Kidney epithelial cell (primary cell): Measurements from ENCODE around the gene RASGRP1. TPM values are rescaled to one million over a fixed set of nuclear protein-coding genes. Genes with fewer than 3 reads are reported as not detected.

ENCODE experiments used
- DNase-seq: peaks from one replicate; pipeline ENCODE4 v3.0.0-alpha.2; 2010; ENCODE audit warnings: low read depth
- H3K27me3 ChIP-seq: 2 replicates; pipeline ENCODE4 v1.6.0; 2011; ENCODE audit warnings: low read length; ENCODE audit not compliant: control insufficient read depth, insufficient read depth
- H3K36me3 ChIP-seq: 2 replicates; pipeline ENCODE4 v1.5.1; 2011; ENCODE audit warnings: low read length; ENCODE audit not compliant: control insufficient read depth, insufficient read depth
- H3K4me3 ChIP-seq: 2 replicates; pipeline ENCODE4 v1.5.1; 2011; ENCODE audit warnings: low read depth, mild to moderate bottlenecking, control low read depth, low read length
- CTCF ChIP-seq: IDR thresholded peaks from 2 replicates; pipeline ENCODE4 v1.5.1; 2011; ENCODE audit warnings: mild to moderate bottlenecking, moderate library complexity, low read length, control low read depth, inconsistent platforms; ENCODE audit not compliant: insufficient read depth, poor library complexity, severe bottlenecking
- total RNA-seq: library from RNA; depleted of rRNA; stranded (reverse); fragments of >200 nt; gene quantifications from 2 replicates; pipeline ENCODE4 v1.2.3, GENCODE V29; 2015

RASGRP1 gene
- total RNA-seq, 1 donor from 2014 or later, result 3.1 TPM

GRCh38 chr15:38475361-38475760, 89.3 kb downstream of the RASGRP1 start:
- H3K27me3 ChIP-seq, result no peaks in the 10 kb centered on the region
- no peak overlapping the region for H3K4me3 ChIP-seq
- no peak for DNase-seq
- TF ChIP-seq CTCF, result no peak
- H3K36me3 ChIP-seq, result no peaks in the 10 kb centered on the region

GRCh38 chr15:38474155-38474757, 90.4 kb downstream of the RASGRP1 start:
- DNase-seq, result no peak
- Histone ChIP-seq H3K36me3 (no peaks in the 10 kb centered on the region), H3K4me3 (no peak overlapping the region)

GRCh38 chr15:38471974-38472373, 92.6 kb downstream of the RASGRP1 start:
- no peak for TF ChIP-seq CTCF

More at GRCh38 chr15:38474155-38474757, 90.4 kb downstream of the RASGRP1 start:
- H3K27me3 ChIP-seq, result no peaks in the 10 kb centered on the region
- peak; percentile 77 for TF ChIP-seq CTCF

GRCh38 chr15:38470816-38471215, 93.8 kb downstream of the RASGRP1 start:
- no peaks in the 10 kb centered on the region for H3K27me3 ChIP-seq
- H3K36me3 ChIP-seq, result no peaks in the 10 kb centered on the region
- H3K4me3 ChIP-seq, result no peak overlapping the region
- no peak for TF ChIP-seq CTCF
- DNase-seq, result no peak

More at GRCh38 chr15:38471974-38472373, 92.6 kb downstream of the RASGRP1 start:
- Histone ChIP-seq H3K36me3 (no peaks in the 10 kb centered on the region), H3K4me3 (no peak overlapping the region), H3K27me3 (no peaks in the 10 kb centered on the region)
- DNase-seq, result no peak

- no peak overlapping the region for H3K4me3 ChIP-seq
- no peaks in the 10 kb centered on the region for H3K36me3 ChIP-seq
- H3K27me3 ChIP-seq, result no peaks in the 10 kb centered on the region
- no peak for DNase-seq
- no peak for TF ChIP-seq CTCF
Measured at GRCh38 chr15:38464675-38465074, 99.9 kb downstream of the RASGRP1 start.

GRCh38 chr15:38463893-38464292, 100.7 kb downstream of the RASGRP1 start:
- no peaks in the 10 kb centered on the region for H3K36me3 ChIP-seq
- DNase-seq, result no peak
- H3K27me3 ChIP-seq, result no peaks in the 10 kb centered on the region
- TF ChIP-seq CTCF, result no peak
- H3K4me3 ChIP-seq, result no peak overlapping the region
